ENCODE data around the gene PNPLA3. TPM values are rescaled to one million over a fixed set of nuclear protein-coding genes. Genes with fewer than 3 reads are reported as not detected.

Gene PNPLA3
- total and polyA plus RNA-seq, 9 of the 15 experiments (the other 6 are each of a cell fraction or from before 2014, with no cell fraction given) = 0.20 to 0.48 (median 0.38) TPM; not detected in 6

DNA sequence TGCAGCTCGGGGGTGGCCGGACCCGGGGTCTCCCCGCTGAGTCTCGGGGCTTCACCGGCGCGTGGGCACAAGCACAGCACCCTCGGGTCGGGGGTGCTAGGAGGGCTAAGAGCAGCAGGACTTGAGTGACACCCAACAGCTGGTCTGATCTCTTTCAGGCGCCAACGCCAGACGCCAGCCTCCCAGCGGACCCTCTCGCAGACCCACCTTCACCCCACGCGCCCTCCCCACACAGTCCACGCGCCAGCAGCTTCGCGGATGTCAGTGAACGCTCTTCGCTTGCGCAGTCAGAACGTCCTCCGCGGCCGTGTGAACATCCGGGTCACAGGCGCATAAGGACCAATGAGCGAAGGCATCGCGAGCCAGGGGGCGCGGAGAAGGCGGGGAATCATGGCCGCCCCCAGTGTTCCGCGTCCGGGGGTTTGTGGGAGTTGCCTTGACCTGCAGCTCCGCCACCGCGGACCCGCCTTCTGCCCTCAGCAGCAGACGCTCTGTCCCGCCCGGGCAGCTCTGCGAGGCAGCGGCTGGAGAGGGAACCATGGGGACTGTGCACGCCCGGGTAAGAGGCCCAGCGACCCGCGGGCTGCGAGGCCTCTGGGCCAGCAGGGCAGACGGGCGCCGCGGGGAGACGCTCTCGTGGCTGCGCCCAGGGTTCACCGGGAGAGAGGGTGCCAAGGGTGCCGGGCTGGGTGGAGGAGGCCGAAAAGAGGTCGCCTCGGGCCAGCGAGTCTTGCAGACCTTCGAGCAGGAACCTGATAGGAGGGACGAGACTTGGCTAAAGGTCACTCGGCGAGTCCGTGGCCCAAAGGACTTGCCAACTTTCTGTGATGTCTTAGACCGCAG lies 31.7 kb downstream of the PNPLA3 start, which contains the start of gene SAMM50 (continued):
- TF ChIP-seq, protein P1, sequence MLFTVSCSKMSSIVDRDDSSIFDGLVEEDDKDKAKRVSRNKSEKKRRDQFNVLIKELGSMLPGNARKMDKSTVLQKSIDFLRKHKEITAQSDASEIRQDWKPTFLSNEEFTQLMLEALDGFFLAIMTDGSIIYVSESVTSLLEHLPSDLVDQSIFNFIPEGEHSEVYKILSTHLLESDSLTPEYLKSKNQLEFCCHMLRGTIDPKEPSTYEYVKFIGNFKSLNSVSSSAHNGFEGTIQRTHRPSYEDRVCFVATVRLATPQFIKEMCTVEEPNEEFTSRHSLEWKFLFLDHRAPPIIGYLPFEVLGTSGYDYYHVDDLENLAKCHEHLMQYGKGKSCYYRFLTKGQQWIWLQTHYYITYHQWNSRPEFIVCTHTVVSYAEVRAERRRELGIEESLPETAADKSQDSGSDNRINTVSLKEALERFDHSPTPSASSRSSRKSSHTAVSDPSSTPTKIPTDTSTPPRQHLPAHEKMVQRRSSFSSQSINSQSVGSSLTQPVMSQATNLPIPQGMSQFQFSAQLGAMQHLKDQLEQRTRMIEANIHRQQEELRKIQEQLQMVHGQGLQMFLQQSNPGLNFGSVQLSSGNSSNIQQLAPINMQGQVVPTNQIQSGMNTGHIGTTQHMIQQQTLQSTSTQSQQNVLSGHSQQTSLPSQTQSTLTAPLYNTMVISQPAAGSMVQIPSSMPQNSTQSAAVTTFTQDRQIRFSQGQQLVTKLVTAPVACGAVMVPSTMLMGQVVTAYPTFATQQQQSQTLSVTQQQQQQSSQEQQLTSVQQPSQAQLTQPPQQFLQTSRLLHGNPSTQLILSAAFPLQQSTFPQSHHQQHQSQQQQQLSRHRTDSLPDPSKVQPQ (CRISPR knock-in tag; IDR thresholded peaks at IDR 0.05; ENCODE audit: borderline replicate concordance) = no peak
- no peak for TF ChIP-seq RFX7 (CRISPR knock-in tag; IDR thresholded peaks at IDR 0.05)
- no peak for TF ChIP-seq HLTF (IDR thresholded peaks at IDR 0.05)
- TF ChIP-seq ZNF224 (CRISPR knock-in tag; IDR thresholded peaks at IDR 0.05) = no peak
- TF ChIP-seq ZNF23 (CRISPR knock-in tag; IDR thresholded peaks at IDR 0.05) = no peak
- TF ChIP-seq, protein P2, sequence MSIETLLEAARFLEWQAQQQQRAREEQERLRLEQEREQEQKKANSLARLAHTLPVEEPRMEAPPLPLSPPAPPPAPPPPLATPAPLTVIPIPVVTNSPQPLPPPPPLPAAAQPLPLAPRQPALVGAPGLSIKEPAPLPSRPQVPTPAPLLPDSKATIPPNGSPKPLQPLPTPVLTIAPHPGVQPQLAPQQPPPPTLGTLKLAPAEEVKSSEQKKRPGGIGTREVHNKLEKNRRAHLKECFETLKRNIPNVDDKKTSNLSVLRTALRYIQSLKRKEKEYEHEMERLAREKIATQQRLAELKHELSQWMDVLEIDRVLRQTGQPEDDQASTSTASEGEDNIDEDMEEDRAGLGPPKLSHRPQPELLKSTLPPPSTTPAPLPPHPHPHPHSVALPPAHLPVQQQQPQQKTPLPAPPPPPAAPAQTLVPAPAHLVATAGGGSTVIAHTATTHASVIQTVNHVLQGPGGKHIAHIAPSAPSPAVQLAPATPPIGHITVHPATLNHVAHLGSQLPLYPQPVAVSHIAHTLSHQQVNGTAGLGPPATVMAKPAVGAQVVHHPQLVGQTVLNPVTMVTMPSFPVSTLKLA (conservative IDR thresholded peaks at IDR 0.05) = peak; percentile 63 to 85
- no peak for TF ChIP-seq XRCC4 (IDR thresholded peaks at IDR 0.05; ENCODE audit: extremely low read depth, insufficient read depth, insufficient read length)
- no peak for TF ChIP-seq RFX1 (IDR thresholded peaks at IDR 0.05)
- no peak for TF ChIP-seq ZKSCAN3 (CRISPR knock-in tag; IDR thresholded peaks at IDR 0.05)
- no peak for TF ChIP-seq ELF4 (CRISPR knock-in tag; IDR thresholded peaks at IDR 0.05)
- TF ChIP-seq SMARCB1 (IDR thresholded peaks at IDR 0.05; ENCODE audit: insufficient read length, low read depth) = no peak
- TF ChIP-seq, protein P3, sequence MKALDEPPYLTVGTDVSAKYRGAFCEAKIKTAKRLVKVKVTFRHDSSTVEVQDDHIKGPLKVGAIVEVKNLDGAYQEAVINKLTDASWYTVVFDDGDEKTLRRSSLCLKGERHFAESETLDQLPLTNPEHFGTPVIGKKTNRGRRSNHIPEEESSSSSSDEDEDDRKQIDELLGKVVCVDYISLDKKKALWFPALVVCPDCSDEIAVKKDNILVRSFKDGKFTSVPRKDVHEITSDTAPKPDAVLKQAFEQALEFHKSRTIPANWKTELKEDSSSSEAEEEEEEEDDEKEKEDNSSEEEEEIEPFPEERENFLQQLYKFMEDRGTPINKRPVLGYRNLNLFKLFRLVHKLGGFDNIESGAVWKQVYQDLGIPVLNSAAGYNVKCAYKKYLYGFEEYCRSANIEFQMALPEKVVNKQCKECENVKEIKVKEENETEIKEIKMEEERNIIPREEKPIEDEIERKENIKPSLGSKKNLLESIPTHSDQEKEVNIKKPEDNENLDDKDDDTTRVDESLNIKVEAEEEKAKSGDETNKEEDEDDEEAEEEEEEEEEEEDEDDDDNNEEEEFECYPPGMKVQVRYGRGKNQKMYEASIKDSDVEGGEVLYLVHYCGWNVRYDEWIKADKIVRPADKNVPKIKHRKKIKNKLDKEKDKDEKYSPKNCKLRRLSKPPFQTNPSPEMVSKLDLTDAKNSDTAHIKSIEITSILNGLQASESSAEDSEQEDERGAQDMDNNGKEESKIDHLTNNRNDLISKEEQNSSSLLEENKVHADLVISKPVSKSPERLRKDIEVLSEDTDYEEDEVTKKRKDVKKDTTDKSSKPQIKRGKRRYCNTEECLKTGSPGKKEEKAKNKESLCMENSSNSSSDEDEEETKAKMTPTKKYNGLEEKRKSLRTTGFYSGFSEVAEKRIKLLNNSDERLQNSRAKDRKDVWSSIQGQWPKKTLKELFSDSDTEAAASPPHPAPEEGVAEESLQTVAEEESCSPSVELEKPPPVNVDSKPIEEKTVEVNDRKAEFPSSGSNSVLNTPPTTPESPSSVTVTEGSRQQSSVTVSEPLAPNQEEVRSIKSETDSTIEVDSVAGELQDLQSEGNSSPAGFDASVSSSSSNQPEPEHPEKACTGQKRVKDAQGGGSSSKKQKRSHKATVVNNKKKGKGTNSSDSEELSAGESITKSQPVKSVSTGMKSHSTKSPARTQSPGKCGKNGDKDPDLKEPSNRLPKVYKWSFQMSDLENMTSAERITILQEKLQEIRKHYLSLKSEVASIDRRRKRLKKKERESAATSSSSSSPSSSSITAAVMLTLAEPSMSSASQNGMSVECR (CRISPR knock-in tag; IDR thresholded peaks at IDR 0.05) = no peak
- no peak for TF ChIP-seq POU5F1 (IDR thresholded peaks at IDR 0.05; ENCODE audit: borderline replicate concordance, low read depth, low read length, partially characterized antibody)
- TF ChIP-seq HDGF (IDR thresholded peaks at IDR 0.05) = no peak
- TF ChIP-seq ATF7 (IDR thresholded peaks at IDR 0.05) = peak; percentile 45; the same call in 1 of the 2 replicates
- TF ChIP-seq ZNF12 (CRISPR knock-in tag; IDR thresholded peaks at IDR 0.05) = no peak
- TF ChIP-seq NEUROD1 (IDR thresholded peaks at IDR 0.05; ENCODE audit: borderline replicate concordance, low read depth, low read length, partially characterized antibody) = no peak
- no peak for TF ChIP-seq CBX2 (IDR thresholded peaks at IDR 0.05; ENCODE audit: insufficient read depth, low read length, poor library complexity, severe bottlenecking)
- TF ChIP-seq, protein P4, sequence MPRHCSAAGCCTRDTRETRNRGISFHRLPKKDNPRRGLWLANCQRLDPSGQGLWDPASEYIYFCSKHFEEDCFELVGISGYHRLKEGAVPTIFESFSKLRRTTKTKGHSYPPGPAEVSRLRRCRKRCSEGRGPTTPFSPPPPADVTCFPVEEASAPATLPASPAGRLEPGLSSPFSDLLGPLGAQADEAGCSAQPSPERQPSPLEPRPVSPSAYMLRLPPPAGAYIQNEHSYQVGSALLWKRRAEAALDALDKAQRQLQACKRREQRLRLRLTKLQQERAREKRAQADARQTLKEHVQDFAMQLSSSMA (CRISPR knock-in tag; IDR thresholded peaks at IDR 0.05) = no peak
- TF ChIP-seq MEF2D (tag; conservative IDR thresholded peaks at IDR 0.05; ENCODE audit: low read depth) = no peak

Measured in K562 (cell line).